Breast epithelium (tissue), 4 donors: ENCODE measurements around the gene HJV. TPM values are rescaled to one million over a fixed set of nuclear protein-coding genes. Genes with fewer than 3 reads are reported as not detected.

Experiments
- DNase-seq, 2 donors: peaks; one replicate each; pipeline ENCODE4 v3.0.0-alpha.2; 2019; ENCODE audit warnings: low spot score in 2 of 2
- H3K27ac ChIP-seq, 2 donors: fragments of 200-600 bp; sonication (generic) in 1 of 2; one replicate each; pipeline ENCODE4 v1.5.1; 2016 to 2019; ENCODE audit warnings: mild to moderate bottlenecking in 1 of 2
- H3K27me3 ChIP-seq, 2 donors: fragments of 200-600 bp; sonication (generic) in 1 of 2; one replicate each; pipeline versions ENCODE4 v1.5.1 to v1.6.0; 2017 to 2019; ENCODE audit warnings: control low read depth in 1 of 2, mild to moderate bottlenecking in 1 of 2
- H3K36me3 ChIP-seq: fragments of 200-600 bp; one replicate; pipeline ENCODE4 v1.5.1; 2019
- H3K4me1 ChIP-seq, 2 donors: fragments of 200-600 bp; sonication (generic); one replicate each; pipeline ENCODE4 v1.5.1; 2016 to 2019; ENCODE audit warnings: control low read depth in 1 of 2
- H3K4me3 ChIP-seq, 3 donors: fragments of 200-600 bp; sonication (generic); 1 replicate in 2 of 3; 2 replicates in 1 of 3; pipeline ENCODE4 v1.5.1; 2016 to 2019; ENCODE audit warnings: mild to moderate bottlenecking in 3 of 3, moderate library complexity in 2 of 3
- H3K9me3 ChIP-seq, 2 donors: fragments of 200-600 bp; sonication (generic) in 1 of 2; one replicate each; pipeline ENCODE4 v1.5.1; 2016 to 2019; ENCODE audit warnings: control low read depth in 1 of 2
- POLR2A ChIP-seq: fragments of 450-650 bp; IDR thresholded peaks from one replicate; pipeline ENCODE4 v1.6.1; 2016; ENCODE audit warnings: antibody characterized with exemption, mild to moderate bottlenecking, moderate library complexity
- POLR2AphosphoS5 ChIP-seq, 3 donors: sonication (generic); formaldehyde crosslinking; IDR thresholded peaks; one replicate each; pipeline ENCODE4 v1.6.1; 2017; ENCODE audit warnings: antibody characterized with exemption in 3 of 3
- intact Hi-C: fragments of 100-400 bp; cut with DNase I; formaldehyde crosslinking; loops from one replicate; pipeline ENCODE4 v1.15.1; 2023; ENCODE audit warnings: low total_unique reads
- total RNA-seq, 3 donors: library from RNA; depleted of rRNA; stranded (reverse); fragments of >200 nt; gene quantifications; one replicate each; pipeline ENCODE4 v1.1.0, GENCODE V29; 2016
- TF ChIP-seq, protein P1 (sequence below), 3 donors: fragments of 450-650 bp; IDR thresholded peaks; one replicate each; pipeline ENCODE4 v1.5.1; 2016 to 2017; ENCODE audit warnings: antibody characterized with exemption in 3 of 3, mild to moderate bottlenecking in 3 of 3, moderate library complexity in 3 of 3

Gene HJV
- total RNA-seq, 3 donors from 2014 or later = not detected

DNA sequence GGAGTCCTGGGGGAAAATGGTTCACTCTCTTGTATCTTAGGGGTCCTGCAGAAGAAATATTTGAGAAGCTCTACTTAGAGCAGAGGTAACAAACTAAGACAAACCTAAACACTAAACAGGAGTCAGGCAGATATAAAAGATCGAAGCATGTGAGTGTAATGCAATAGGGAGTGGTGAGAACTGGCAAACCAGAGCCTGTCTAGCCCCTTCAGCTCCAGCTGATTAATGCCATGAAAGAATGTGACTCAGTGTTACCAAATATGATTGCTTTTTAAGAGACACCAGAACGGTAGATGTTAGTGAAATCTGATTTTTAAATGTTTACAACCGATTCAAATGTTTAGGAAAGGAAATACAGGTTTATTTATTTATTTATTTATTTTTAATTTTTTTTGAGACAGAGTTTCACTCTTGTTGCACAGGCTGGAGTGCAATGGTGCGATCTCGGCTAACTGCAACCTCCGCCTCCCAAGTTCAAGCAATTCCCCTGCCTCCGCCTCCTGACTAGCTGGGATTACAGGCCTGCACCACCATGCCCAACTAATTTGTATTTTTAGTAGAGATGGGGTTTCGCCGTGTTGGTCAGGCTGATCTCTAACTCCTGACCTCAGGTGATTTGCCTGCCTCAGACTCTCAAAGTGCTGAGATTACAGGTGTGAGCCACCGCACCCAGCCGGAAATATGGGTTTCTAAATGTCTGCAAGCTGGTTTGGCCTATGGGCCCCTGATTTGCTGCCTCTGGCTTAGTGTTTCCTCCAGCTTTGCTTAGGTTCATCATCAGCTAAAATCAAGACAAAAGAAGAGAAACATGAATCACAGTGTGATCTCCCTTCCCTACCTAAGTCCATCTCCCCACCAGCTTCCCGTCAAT, 37.3 kb downstream of the HJV start:
- Histone ChIP-seq H3K4me1 (peaks cover 18 to 22% of the 10 kb centered on the region in 2 donors), H3K36me3 (no peaks in the 10 kb centered on the region), H3K27me3 (no peaks in the 10 kb centered on the region), H3K4me3 (peak overlapping the region in 1 of 3 donors; percentile 62), H3K9me3 (no peaks in the 10 kb centered on the region), H3K27ac (peak overlapping the region; percentile 95 to 97)
- DNase-seq = peak in 1 of 2 donors; percentile 30
- intact Hi-C loops = no loop called here
- no peak for TF ChIP-seq POLR2A
- TF ChIP-seq, protein P1, sequence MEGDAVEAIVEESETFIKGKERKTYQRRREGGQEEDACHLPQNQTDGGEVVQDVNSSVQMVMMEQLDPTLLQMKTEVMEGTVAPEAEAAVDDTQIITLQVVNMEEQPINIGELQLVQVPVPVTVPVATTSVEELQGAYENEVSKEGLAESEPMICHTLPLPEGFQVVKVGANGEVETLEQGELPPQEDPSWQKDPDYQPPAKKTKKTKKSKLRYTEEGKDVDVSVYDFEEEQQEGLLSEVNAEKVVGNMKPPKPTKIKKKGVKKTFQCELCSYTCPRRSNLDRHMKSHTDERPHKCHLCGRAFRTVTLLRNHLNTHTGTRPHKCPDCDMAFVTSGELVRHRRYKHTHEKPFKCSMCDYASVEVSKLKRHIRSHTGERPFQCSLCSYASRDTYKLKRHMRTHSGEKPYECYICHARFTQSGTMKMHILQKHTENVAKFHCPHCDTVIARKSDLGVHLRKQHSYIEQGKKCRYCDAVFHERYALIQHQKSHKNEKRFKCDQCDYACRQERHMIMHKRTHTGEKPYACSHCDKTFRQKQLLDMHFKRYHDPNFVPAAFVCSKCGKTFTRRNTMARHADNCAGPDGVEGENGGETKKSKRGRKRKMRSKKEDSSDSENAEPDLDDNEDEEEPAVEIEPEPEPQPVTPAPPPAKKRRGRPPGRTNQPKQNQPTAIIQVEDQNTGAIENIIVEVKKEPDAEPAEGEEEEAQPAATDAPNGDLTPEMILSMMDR (IDR thresholded peaks at IDR 0.05) = no peak

DNA sequence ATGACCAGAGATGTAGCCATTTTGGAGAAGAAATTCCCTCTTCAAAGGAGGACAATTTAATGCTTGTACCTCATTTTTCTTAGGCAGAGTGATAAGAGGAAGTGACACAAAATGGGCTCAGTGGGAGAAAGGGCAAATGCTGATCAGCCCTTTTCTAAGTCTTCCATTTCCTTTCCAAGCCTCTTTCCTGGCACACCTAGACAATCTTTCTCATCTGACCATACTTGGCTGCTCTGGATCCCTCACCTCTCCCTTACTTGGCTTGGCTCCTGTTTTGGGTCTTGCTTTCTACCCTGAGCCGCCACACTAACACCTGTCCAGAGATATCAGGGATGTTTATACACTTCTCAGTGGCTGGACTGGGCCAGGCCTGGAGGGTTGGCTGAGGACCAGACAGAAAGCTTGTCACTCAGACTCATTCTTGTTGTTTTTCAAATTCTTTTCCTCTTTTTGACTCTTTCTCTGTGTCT, 38.3 kb downstream of the HJV start:
- peak in 1 of 2 donors; percentile 55 for DNase-seq
- TF ChIP-seq POLR2A = no peak
- TF ChIP-seq POLR2AphosphoS5 (IDR thresholded peaks at IDR 0.05) = peak in 1 of 3 donors; percentile 67
- peaks cover 21 to 28% of the 10 kb centered on the region in 2 donors for H3K4me1 ChIP-seq
- no peaks in the 10 kb centered on the region for H3K27me3 ChIP-seq
- peak overlapping the region in 2 of 3 donors; percentile 1 to 8 for H3K4me3 ChIP-seq
- peak overlapping the region; percentile 95 to 97 for H3K27ac ChIP-seq
- H3K9me3 ChIP-seq = no peaks in the 10 kb centered on the region
- intact Hi-C loops = no loop called here
- H3K36me3 ChIP-seq = no peaks in the 10 kb centered on the region

DNA sequence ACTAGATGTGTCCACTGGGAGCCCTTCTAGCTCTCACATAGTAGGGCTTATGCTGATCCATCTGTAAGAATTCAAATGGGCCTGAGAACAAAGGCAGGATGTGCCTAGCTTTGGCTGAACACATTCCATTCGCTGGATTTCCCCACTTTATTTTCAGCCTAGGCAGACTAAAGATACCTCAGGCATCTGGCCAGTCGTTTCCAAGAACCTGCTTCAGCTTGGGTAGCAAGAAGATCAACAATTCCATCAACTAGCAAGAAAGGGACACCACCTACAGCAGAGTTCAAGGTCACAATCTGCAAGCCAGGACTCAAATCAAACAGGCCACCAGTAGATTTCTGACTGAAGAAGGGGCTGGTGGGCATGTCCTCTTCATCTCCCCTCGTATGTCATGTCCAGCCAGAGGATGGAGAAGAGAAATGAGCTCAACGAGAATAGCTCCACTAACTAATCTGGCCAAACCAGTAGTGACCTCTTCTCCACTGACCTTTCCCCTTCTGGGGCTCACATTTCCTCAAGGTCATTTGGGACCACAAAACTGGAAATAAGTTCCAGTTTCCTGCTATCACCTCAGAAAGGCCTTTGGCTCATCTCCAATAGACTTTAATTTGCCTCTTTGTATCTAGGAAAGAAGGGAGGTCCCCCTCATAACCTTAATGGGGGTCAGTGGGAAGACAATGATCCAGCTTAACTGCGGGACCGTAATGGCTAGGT, 39.4 kb downstream of the HJV start:
- Histone ChIP-seq H3K4me1 (peaks cover 22 to 34% of the 10 kb centered on the region in 2 donors), H3K4me3 (peak overlapping the region in 1 of 3 donors; percentile 9), H3K36me3 (no peaks in the 10 kb centered on the region), H3K27me3 (no peaks in the 10 kb centered on the region), H3K9me3 (no peaks in the 10 kb centered on the region), H3K27ac (peak overlapping the region; percentile 95 to 97)
- intact Hi-C loops = no loop called here
- TF ChIP-seq, protein P1 (IDR thresholded peaks at IDR 0.05) = no peak
- TF ChIP-seq POLR2AphosphoS5 (IDR thresholded peaks at IDR 0.05) = peak in 1 of 3 donors; percentile 60
- DNase-seq = peak in 1 of 2 donors; percentile 31

DNA sequence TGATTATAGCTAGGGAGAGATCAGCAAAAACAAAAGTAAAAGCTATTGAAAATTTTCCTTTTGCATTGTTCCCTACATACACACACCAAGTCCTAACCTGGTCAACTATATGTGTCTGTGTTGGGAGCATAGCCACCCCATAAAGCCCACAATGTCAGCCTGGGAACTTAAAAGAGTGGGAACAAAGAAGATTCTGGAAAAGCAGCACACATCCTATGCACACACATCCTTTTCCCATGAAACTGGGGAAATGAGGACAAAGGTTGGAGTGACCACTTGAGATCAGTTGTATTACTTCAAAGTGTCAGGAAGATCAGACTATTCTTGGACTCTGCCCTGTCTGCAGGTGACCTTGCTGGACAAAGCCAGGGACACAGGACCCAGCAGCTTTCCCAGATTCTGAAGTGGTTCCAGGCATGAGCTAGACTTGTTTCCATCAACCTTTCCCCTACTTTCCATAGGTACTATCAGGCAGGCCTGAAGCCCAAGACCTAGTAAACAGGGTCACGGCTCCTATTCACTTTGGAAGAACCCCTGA, 41.0 kb downstream of the HJV start:
- Histone ChIP-seq H3K27ac (peak overlapping the region; percentile 95 to 97), H3K4me3 (peak overlapping the region in 1 of 3 donors; percentile 44), H3K4me1 (peaks cover 17 to 34% of the 10 kb centered on the region in 2 donors), H3K27me3 (no peaks in the 10 kb centered on the region), H3K36me3 (no peaks in the 10 kb centered on the region), H3K9me3 (no peaks in the 10 kb centered on the region)
- intact Hi-C loops = no loop called here
- DNase-seq = peak in 1 of 2 donors; percentile 36
- TF ChIP-seq, protein P1 (IDR thresholded peaks at IDR 0.05) = no peak
- TF ChIP-seq POLR2A (no peak), POLR2AphosphoS5 (IDR thresholded peaks at IDR 0.05) (no peak)

DNA sequence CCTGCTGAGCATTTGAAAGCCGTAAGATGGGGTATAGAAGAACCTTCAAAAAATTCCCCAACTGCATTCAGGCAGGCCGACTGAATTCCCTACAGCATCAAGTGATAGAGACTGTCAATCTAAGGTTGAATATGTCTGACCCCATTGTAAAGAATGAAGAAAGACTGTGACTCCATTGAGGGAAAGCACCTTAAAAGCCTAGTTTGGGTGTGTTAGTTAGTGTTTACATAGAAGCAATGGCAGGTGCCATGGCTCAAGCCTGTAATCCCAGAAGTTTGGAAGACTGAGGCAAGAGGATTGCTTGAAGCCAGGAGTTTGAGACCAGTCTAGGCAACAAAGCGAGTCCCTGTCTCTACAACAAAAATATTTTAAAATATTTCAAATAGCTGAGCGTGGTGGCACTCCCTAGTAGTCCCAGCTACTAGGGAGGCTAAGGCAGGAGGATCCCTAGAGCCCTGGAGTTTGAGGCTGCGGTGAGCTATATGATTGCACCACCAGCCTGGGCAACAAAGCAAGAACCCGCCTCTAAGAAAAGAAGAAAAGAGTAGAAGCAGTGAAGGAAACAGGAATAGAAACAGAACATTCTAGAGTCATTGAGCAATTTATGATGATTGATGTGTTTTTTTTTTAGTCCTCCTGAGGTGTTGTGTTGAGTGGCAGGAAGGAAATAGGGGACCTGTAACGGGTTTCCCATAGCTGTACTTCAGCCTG, 41.6 kb downstream of the HJV start:
- no peak for TF ChIP-seq POLR2A
- H3K27ac ChIP-seq = peak overlapping the region; percentile 95 to 97
- peak overlapping the region in 2 of 3 donors; percentile 14 to 44 for H3K4me3 ChIP-seq
- H3K4me1 ChIP-seq = peaks cover 17 to 34% of the 10 kb centered on the region in 2 donors
- intact Hi-C loops = no loop called here
- no peak for DNase-seq
- no peaks in the 10 kb centered on the region for H3K9me3 ChIP-seq
- H3K27me3 ChIP-seq = no peaks in the 10 kb centered on the region
- no peaks in the 10 kb centered on the region for H3K36me3 ChIP-seq
